COLO668 (cell line): ENCODE results near the gene SERPINB5.
"Not testable (repeated sequence)": the region's sequence is repeated elsewhere in the genome, so short reads cannot be mapped to it uniquely, and the experiment has no call there.

Experiments
- DNase-seq: peaks from one replicate; lab custom pipeline; 2025; ENCODE audit not compliant: unreplicated experiment; lab: John Stamatoyannopoulos, UW

SERPINB5 gene

GRCh38 chr18:63476668-63477067 lies at the start of gene SERPINB5:
TSS of gene SERPINB5 (plus strand) at chr18:63476958. CDS start at chr18:63484429, 7,471 bp downstream.
- peak; percentile 72 for DNase-seq

- DNase-seq, result no peak
Observed at GRCh38 chr18:63427558-63427957, 49.2 kb upstream of the SERPINB5 start.

- no peak for DNase-seq
Observed at GRCh38 chr18:63430526-63430925, 46.2 kb upstream of the SERPINB5 start.

- DNase-seq, result no peak
Observed at GRCh38 chr18:63431180-63431579, 45.6 kb upstream of the SERPINB5 start.

- no peak for DNase-seq
Observed at GRCh38 chr18:63433334-63433866, 43.4 kb upstream of the SERPINB5 start.

- no peak for DNase-seq
Observed at GRCh38 chr18:63438181-63438580, 38.6 kb upstream of the SERPINB5 start.

- DNase-seq, result peak; percentile 55
Observed at GRCh38 chr18:63439334-63439733, 37.4 kb upstream of the SERPINB5 start.

- no peak for DNase-seq
Observed at GRCh38 chr18:63440219-63440618, 36.5 kb upstream of the SERPINB5 start.

GRCh38 chr18:63440881-63441280 lies 35.9 kb upstream of the SERPINB5 start:
- no peak for DNase-seq

GRCh38 chr18:63443829-63444228 lies 32.9 kb upstream of the SERPINB5 start:
- DNase-seq, result no peak

- no peak for DNase-seq
Observed at GRCh38 chr18:63444580-63444979, 32.2 kb upstream of the SERPINB5 start.

- DNase-seq, result no peak
Observed at GRCh38 chr18:63445037-63445436, 31.7 kb upstream of the SERPINB5 start.

GRCh38 chr18:63446266-63446665 lies 30.5 kb upstream of the SERPINB5 start:
- no peak for DNase-seq

- DNase-seq, result no peak
Observed at GRCh38 chr18:63447066-63447465, 29.7 kb upstream of the SERPINB5 start.

- no peak for DNase-seq
Observed at GRCh38 chr18:63449426-63449825, 27.3 kb upstream of the SERPINB5 start.

GRCh38 chr18:63451799-63452660 lies 24.7 kb upstream of the SERPINB5 start:
- no peak for DNase-seq

- not testable (repeated sequence) for DNase-seq
Observed at GRCh38 chr18:63452751-63453150, 24.0 kb upstream of the SERPINB5 start.

GRCh38 chr18:63454497-63454896 lies 22.3 kb upstream of the SERPINB5 start:
- no peak for DNase-seq

GRCh38 chr18:63457977-63458376 lies 18.8 kb upstream of the SERPINB5 start:
- no peak for DNase-seq

- no peak for DNase-seq
Observed at GRCh38 chr18:63460414-63460813, 16.3 kb upstream of the SERPINB5 start.

GRCh38 chr18:63464434-63464833 lies 12.3 kb upstream of the SERPINB5 start:
- DNase-seq, result no peak

GRCh38 chr18:63465059-63465458 lies 11.7 kb upstream of the SERPINB5 start:
- no peak for DNase-seq

GRCh38 chr18:63467699-63468098 lies 9.1 kb upstream of the SERPINB5 start:
- DNase-seq, result no peak
